ENCODE measurements around the gene MRPS6. TPM values are rescaled to one million over a fixed set of nuclear protein-coding genes. Genes with fewer than 3 reads are reported as not detected.
A peak's percentile ranks its signal among the peaks of the same experiment; 100 is the strongest.

The MRPS6 gene
- total RNA-seq (2021), result 99.7 and 115 TPM in 2 replicates
- Bru-seq, nascent RNA, result percentile 98 among the genes with signal in this experiment
- percentile 99 among the genes with signal in this experiment for BruChase-seq, experiment 1, labeled RNA remaining after a 2-hour chase
- BruChase-seq, experiment 2, labeled RNA remaining after a 6-hour chase, result percentile 99 among the genes with signal in this experiment
- long read RNA-seq, transcript MRPS6-201 (3 exons, 990 nt), result major isoform, 130 of 145 reads
- long read RNA-seq, partial matches to known transcripts, result 1 of 145 reads
- long read RNA-seq, other reads (novel, unspliced or antisense), result 13 of 145 reads

DNA sequence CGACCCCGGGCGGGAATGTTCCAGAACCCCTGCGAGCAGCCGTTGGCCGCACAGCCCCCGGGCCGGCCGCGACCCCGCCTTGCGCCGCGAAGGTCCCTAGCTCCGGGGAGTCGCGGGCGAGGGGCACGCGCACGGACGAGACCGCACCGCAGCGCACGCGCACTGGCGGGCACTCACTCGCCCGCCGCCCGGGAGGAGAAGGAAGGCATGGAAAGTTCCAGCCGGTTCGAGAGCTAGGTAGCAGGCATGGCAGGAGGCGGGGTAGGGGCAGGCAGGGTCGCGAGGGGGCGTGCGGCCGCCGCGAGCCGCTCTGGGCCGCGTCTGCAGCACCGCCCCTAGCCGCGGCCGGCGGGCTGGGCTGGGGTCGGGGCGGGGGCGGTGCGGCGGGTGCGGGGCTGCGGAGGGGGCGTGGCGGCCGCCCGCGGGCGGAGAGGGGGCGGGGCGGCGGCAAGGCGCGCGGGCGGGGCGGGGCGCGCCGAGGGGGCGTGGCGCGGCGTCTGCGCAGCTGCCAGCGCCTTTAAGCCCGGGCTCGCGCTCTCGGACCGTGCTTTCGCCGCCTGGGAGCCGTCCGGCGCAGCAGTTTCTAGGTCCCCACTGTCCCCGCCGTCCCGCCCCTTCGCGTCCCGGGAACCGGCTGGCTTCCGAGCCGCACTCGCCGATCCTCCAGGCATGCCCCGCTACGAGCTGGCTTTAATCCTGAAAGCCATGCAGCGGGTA is at the start of gene MRPS6, which contains the start of gene SLC5A3:
TSS of gene MRPS6 (plus strand) at position 547 of the 717 bp plus-strand sequence. CDS start at position 670, 123 bp downstream.
TSS of gene SLC5A3 (plus strand) at position 547 of the 717 bp plus-strand sequence. CDS start 21,621 bp downstream, outside the sequence.
- POLR2A ChIA-PET (ENCODE audit: low non-redundant PET), result interaction anchor here (0.6 kb wide), 1 partner anchor 125 kb away, joined by 4 read pairs; no protein-coding TSS in a partner anchor
- TF ChIP-seq, protein P1, sequence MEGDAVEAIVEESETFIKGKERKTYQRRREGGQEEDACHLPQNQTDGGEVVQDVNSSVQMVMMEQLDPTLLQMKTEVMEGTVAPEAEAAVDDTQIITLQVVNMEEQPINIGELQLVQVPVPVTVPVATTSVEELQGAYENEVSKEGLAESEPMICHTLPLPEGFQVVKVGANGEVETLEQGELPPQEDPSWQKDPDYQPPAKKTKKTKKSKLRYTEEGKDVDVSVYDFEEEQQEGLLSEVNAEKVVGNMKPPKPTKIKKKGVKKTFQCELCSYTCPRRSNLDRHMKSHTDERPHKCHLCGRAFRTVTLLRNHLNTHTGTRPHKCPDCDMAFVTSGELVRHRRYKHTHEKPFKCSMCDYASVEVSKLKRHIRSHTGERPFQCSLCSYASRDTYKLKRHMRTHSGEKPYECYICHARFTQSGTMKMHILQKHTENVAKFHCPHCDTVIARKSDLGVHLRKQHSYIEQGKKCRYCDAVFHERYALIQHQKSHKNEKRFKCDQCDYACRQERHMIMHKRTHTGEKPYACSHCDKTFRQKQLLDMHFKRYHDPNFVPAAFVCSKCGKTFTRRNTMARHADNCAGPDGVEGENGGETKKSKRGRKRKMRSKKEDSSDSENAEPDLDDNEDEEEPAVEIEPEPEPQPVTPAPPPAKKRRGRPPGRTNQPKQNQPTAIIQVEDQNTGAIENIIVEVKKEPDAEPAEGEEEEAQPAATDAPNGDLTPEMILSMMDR (conservative IDR thresholded peaks at IDR 0.05; ENCODE audit: low read depth, low read length), result no peak
- no peak for TF ChIP-seq EZH2 (IDR thresholded peaks at IDR 0.05; ENCODE audit: borderline replicate concordance, low read depth, low read length, poor library complexity, severe bottlenecking)
- peaks cover 19% of the 10 kb centered on the region for H3K4me1 ChIP-seq (ENCODE audit: insufficient read depth, low read length, poor library complexity, severe bottlenecking)
- intact Hi-C loops (cut with micrococcal nuclease; ENCODE audit: unreplicated experiment), result no loop called here
- no peaks in the 10 kb centered on the region for H3K27me3 ChIP-seq (replicated peaks; ENCODE audit: insufficient read depth, low read depth, low read length, poor library complexity)
- H3K36me3 ChIP-seq (ENCODE audit: insufficient read depth, low read length, poor library complexity, severe bottlenecking), result peaks cover 6% of the 10 kb centered on the region
- BruUV-seq (replicated peaks), result no TSS peak
- CTCF ChIA-PET, result no interaction called here
- peak within 1 kb of the TSS; percentile 74 for H3K27ac ChIP-seq (ENCODE audit: low read depth, low read length, poor library complexity, severe bottlenecking)
- DNase-seq (ENCODE audit: low spot score), result peak; percentile 85
- H3K4me3 ChIP-seq (ENCODE audit: low read depth, low read length, poor library complexity, severe bottlenecking), result peak within 1 kb of the TSS; percentile 56
- no peaks in the 10 kb centered on the region for H3K9me3 ChIP-seq (ENCODE audit: low read depth, low read length, poor library complexity, severe bottlenecking)

DNA sequence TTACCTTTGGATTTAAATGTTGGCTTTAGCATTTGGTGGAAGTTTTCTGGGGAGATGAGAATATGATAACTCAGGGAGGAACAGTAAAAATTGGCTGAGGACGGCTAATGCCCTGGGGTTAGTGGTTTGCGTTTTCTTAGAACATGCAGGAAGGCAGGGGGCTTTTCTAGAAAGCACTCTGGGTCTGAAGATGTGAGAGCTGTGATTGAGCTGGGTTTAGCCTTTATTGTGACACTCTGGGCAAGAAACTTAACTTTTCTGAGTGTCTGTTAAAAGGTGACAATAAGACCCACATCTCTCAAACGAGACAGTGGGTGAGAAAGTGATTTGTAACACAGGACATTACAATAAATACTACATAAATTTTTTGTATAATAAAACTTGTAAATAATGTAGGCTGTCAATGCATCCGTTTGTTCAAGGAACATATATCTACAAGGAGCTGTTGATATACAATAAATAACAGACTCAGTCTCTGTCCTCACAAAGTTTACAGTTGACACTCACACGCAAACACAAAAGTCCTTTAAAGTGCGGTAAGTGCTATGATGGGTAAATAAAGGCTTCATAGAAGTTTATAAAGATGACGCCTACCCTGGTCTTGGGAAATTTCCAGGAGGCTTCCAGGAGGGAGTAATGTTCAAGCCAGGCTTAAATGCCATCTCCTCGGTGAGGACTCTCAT is 49.5 kb upstream of the MRPS6 start:
- no TSS peak for BruUV-seq (replicated peaks)
- no peak overlapping the region for H3K4me3 ChIP-seq (ENCODE audit: low read depth, low read length, poor library complexity, severe bottlenecking)
- intact Hi-C loops (cut with micrococcal nuclease; ENCODE audit: unreplicated experiment), result no loop called here
- H3K36me3 ChIP-seq (ENCODE audit: insufficient read depth, low read length, poor library complexity, severe bottlenecking), result no peaks in the 10 kb centered on the region
- TF ChIP-seq, protein P1 (conservative IDR thresholded peaks at IDR 0.05; ENCODE audit: low read depth, low read length), result no peak
- TF ChIP-seq EZH2 (IDR thresholded peaks at IDR 0.05; ENCODE audit: borderline replicate concordance, low read depth, low read length, poor library complexity, severe bottlenecking), result no peak
- no peaks in the 10 kb centered on the region for H3K9me3 ChIP-seq (ENCODE audit: low read depth, low read length, poor library complexity, severe bottlenecking)
- DNase-seq (ENCODE audit: low spot score), result no peak
- POLR2A ChIA-PET (ENCODE audit: low non-redundant PET), result interaction anchor here (0.6 kb wide), 2 partner anchors 14 to 177 kb away, joined by 4 to 11 read pairs; no protein-coding TSS in a partner anchor
- no peaks in the 10 kb centered on the region for H3K27me3 ChIP-seq (replicated peaks; ENCODE audit: insufficient read depth, low read depth, low read length, poor library complexity)
- H3K4me1 ChIP-seq (ENCODE audit: insufficient read depth, low read length, poor library complexity, severe bottlenecking), result peaks cover 17% of the 10 kb centered on the region
- no peak overlapping the region for H3K27ac ChIP-seq (ENCODE audit: low read depth, low read length, poor library complexity, severe bottlenecking)
- CTCF ChIA-PET, result no interaction called here

DNA sequence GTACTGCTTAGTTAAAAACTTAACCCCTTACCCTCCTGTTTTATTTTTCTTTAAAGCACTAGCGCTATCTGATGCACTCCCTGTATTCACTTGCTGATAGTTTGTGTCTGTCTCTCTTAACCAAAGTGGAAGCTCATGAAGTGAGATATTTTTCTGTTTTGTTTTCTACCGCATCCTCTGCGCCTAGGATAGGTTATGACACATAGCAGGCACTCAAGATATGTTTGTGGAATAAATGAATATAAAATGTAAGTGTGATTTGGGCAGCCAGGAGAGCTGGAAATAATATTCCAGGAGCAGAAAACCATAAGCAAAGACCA is 49.0 kb upstream of the MRPS6 start:
- no peak overlapping the region for H3K4me3 ChIP-seq (ENCODE audit: low read depth, low read length, poor library complexity, severe bottlenecking)
- ChIA-PET POLR2A (ENCODE audit: low non-redundant PET) (interaction anchor here (0.6 kb wide), 1 partner anchor 14 kb away, joined by 4 read pairs; no protein-coding TSS in a partner anchor), CTCF (no interaction called here)
- BruUV-seq (replicated peaks), result no TSS peak
- intact Hi-C loops (cut with micrococcal nuclease; ENCODE audit: unreplicated experiment), result no loop called here
- no peak overlapping the region for H3K27ac ChIP-seq (ENCODE audit: low read depth, low read length, poor library complexity, severe bottlenecking)
- no peak for DNase-seq (ENCODE audit: low spot score)
- H3K4me1 ChIP-seq (ENCODE audit: insufficient read depth, low read length, poor library complexity, severe bottlenecking), result peaks cover 17% of the 10 kb centered on the region
- TF ChIP-seq, protein P1 (conservative IDR thresholded peaks at IDR 0.05; ENCODE audit: low read depth, low read length), result no peak
- TF ChIP-seq EZH2 (IDR thresholded peaks at IDR 0.05; ENCODE audit: borderline replicate concordance, low read depth, low read length, poor library complexity, severe bottlenecking), result no peak
- no peaks in the 10 kb centered on the region for H3K9me3 ChIP-seq (ENCODE audit: low read depth, low read length, poor library complexity, severe bottlenecking)
- no peaks in the 10 kb centered on the region for H3K27me3 ChIP-seq (replicated peaks; ENCODE audit: insufficient read depth, low read depth, low read length, poor library complexity)
- no peaks in the 10 kb centered on the region for H3K36me3 ChIP-seq (ENCODE audit: insufficient read depth, low read length, poor library complexity, severe bottlenecking)
